IMR-90 (cell line): ENCODE results near the gene TM9SF4. TPM values are rescaled to one million over a fixed set of nuclear protein-coding genes. Genes with fewer than 3 reads are reported as not detected.

ENCODE experiments used
- ATAC-seq: fragments of 200-7000 bp; cut with Tn5 transposase; 2 replicates; pipeline ENCODE4 v1.9.1; 2020; ENCODE audit warnings: low read depth, mild to moderate bottlenecking, moderate library complexity
- BruUV-seq: library from RNA; stranded (reverse); fragments of 400-500 nt; replicated peaks from 2 replicates; lab custom pipeline; 2021; lab: Mats Ljungman, UMichigan
- CTCF ChIA-PET: fragments of 300-600 bp; formaldehyde crosslinking; extraction: SDS; loops from one replicate; lab custom pipeline; 2021; ENCODE audit warnings: antibody characterized with exemption; lab: Yijun Ruan, JAX
- POLR2A ChIA-PET: fragments of 300-600 bp; sonication (Branson Sonifier 250); formaldehyde crosslinking; loops from one replicate; lab custom pipeline; 2022; ENCODE audit warnings: antibody characterized with exemption; ENCODE audit not compliant: unreplicated experiment; lab: Charles Lee
- DNase-seq: peaks from one replicate; pipeline ENCODE4 v3.0.0; 2013
- H2AFZ ChIP-seq: replicated peaks from 2 replicates; pipeline ENCODE3; 2013; ENCODE audit warnings: low read length, mild to moderate bottlenecking; ENCODE audit not compliant: poor library complexity
- H2AK5ac ChIP-seq: 2 replicates; pipeline ENCODE4 v1.6.1; 2013; ENCODE audit warnings: low read depth, low read length, inconsistent platforms
- H2AK9ac ChIP-seq: replicated peaks from 2 replicates; pipeline ENCODE3; 2013; ENCODE audit warnings: mild to moderate bottlenecking, low read depth, low read length, moderate library complexity; ENCODE audit not compliant: poor library complexity
- H2BK120ac ChIP-seq: 2 replicates; pipeline ENCODE4 v1.6.1; 2013; ENCODE audit warnings: low read depth, low read length, inconsistent platforms
- H2BK15ac ChIP-seq: 3 replicates; pipeline ENCODE4 v1.6.1; 2013; ENCODE audit warnings: low read depth, low read length, inconsistent platforms
- H2BK20ac ChIP-seq: 2 replicates; pipeline ENCODE4 v1.6.1; 2013; ENCODE audit warnings: low read depth, mild to moderate bottlenecking, inconsistent platforms, low read length, moderate library complexity
- H2BK5ac ChIP-seq: 2 replicates; pipeline ENCODE4 v1.6.1; 2013; ENCODE audit warnings: mild to moderate bottlenecking, low read depth, low read length, inconsistent platforms; ENCODE audit not compliant: poor library complexity, severe bottlenecking
- H3K14ac ChIP-seq: replicated peaks from 2 replicates; pipeline ENCODE4 v1.6.1; 2013; ENCODE audit warnings: low read depth, low read length, inconsistent platforms
- H3K18ac ChIP-seq: 2 replicates; pipeline ENCODE4 v1.6.1; 2013; ENCODE audit warnings: low read depth, low read length, control low read depth
- H3K23ac ChIP-seq: 2 replicates; pipeline ENCODE4 v1.6.1; 2013; ENCODE audit warnings: low read depth, low read length, inconsistent platforms
- H3K27ac ChIP-seq: 2 replicates; pipeline ENCODE4 v1.5.1; 2013; ENCODE audit warnings: mild to moderate bottlenecking, control low read depth, low read length; ENCODE audit not compliant: insufficient read depth
- H3K27me3 ChIP-seq: 2 replicates; pipeline ENCODE4 v1.6.1; 2013; ENCODE audit warnings: low read length; ENCODE audit not compliant: control insufficient read depth, insufficient read depth
- H3K36me3 ChIP-seq: 2 replicates; pipeline ENCODE4 v1.6.1; 2013; ENCODE audit warnings: low read length, mixed read lengths; ENCODE audit not compliant: control insufficient read depth, insufficient read depth
- H3K4ac ChIP-seq: 2 replicates; pipeline ENCODE4 v1.6.1; 2013; ENCODE audit warnings: low read depth, low read length, inconsistent platforms
- H3K4me1 ChIP-seq: 2 replicates; pipeline ENCODE4 v1.6.1; 2013; ENCODE audit warnings: low read length, mixed read lengths; ENCODE audit not compliant: control insufficient read depth, insufficient read depth
- H3K4me2 ChIP-seq: 2 replicates; pipeline ENCODE4 v1.6.1; 2013; ENCODE audit warnings: low read depth, mild to moderate bottlenecking, control low read depth, low read length, moderate library complexity
- H3K4me3 ChIP-seq: 2 replicates; pipeline ENCODE4 v1.5.1; 2013; ENCODE audit warnings: low read depth, mild to moderate bottlenecking, control low read depth, low read length, moderate library complexity; ENCODE audit not compliant: insufficient read depth
- H3K56ac ChIP-seq: 2 replicates; pipeline ENCODE4 v1.6.1; 2013; ENCODE audit warnings: low read length, inconsistent platforms; ENCODE audit not compliant: insufficient read depth; ENCODE audit errors: extremely low read depth
- H3K79me1 ChIP-seq, 2 experiments: 2 replicates each; pipeline ENCODE4 v1.6.1; 2013; ENCODE audit warnings: low read length in 2 of 2, inconsistent platforms in 1 of 2, low read depth in 1 of 2
- H3K9ac ChIP-seq: 2 replicates; pipeline ENCODE4 v1.6.1; 2013; ENCODE audit warnings: low read depth, low read length, control low read depth
- H3K9me1 ChIP-seq: 2 replicates; pipeline ENCODE4 v1.6.1; 2013; ENCODE audit warnings: low read length, inconsistent platforms; ENCODE audit not compliant: insufficient read depth
- H3K9me3 ChIP-seq: 2 replicates; pipeline ENCODE4 v1.6.1; 2013; ENCODE audit warnings: low read length; ENCODE audit not compliant: control insufficient read depth, insufficient read depth
- H4K20me1 ChIP-seq: 2 replicates; pipeline ENCODE4 v1.6.1; 2013; ENCODE audit warnings: low read length, inconsistent platforms; ENCODE audit not compliant: insufficient read depth
- H4K5ac ChIP-seq: 2 replicates; pipeline ENCODE4 v1.6.1; 2013; ENCODE audit warnings: mild to moderate bottlenecking, low read depth, low read length, control low read depth
- H4K8ac ChIP-seq, 2 experiments: 2 replicates each; pipeline ENCODE4 v1.6.1; 2013; ENCODE audit warnings: low read depth in 2 of 2, low read length in 2 of 2, control low read depth in 1 of 2, inconsistent platforms in 1 of 2
- H4K91ac ChIP-seq: 2 replicates; pipeline ENCODE4 v1.6.1; 2013; ENCODE audit warnings: low read depth, low read length, inconsistent platforms; ENCODE audit not compliant: insufficient read depth
- CHD1 ChIP-seq: IDR thresholded peaks from 2 replicates; pipeline ENCODE4 v1.6.1; 2012; ENCODE audit warnings: low read depth, low read length, improper control_type of control experiment
- USF2 ChIP-seq: fragments of 150-350 bp; IDR thresholded peaks from 2 replicates; pipeline ENCODE4 v1.6.1; 2017; ENCODE audit warnings: mild to moderate bottlenecking, antibody characterized with exemption, low read length, low read depth
- WGBS, 2 experiments: methylation state at CpG; one replicate each; pipeline versions ENCODE4 v1.1.5 to v1.1.7; 2013; ENCODE audit warnings: missing lambda C conversion rate in 2 of 2; ENCODE audit not compliant: insufficient read length in 1 of 2; ENCODE audit errors: extremely low coverage in 2 of 2; 5-methylcytosine and 5-hydroxymethylcytosine counted together
- dilution Hi-C: fragments of 300-500 bp; cut with HindIII; formaldehyde crosslinking; loops from one replicate; pipeline ENCODE4 v1.14.3; 2018; ENCODE audit warnings: low sequenced_read_pairs; ENCODE audit not compliant: unreplicated experiment
- in situ Hi-C: fragments of 300-500 bp; cut with MboI; formaldehyde crosslinking; loops from 3 replicates; pipeline ENCODE4 v1.14.3; 2019; ENCODE audit warnings: low sequenced_read_pairs, inconsistent platforms, mixed read lengths
- intact Hi-C: fragments of 100-400 bp; cut with micrococcal nuclease; formaldehyde crosslinking; loops from 2 replicates; pipeline ENCODE4 v1.10.0; 2022
- polyA plus RNA-seq, 3 experiments: library from polyadenylated mRNA; depleted of rRNA; stranded (reverse); fragments of >200 nt; gene quantifications; 2 replicates each; pipeline ENCODE4 v1.2.3, GENCODE V29; 2012; ENCODE audit warnings: low replicate concordance in 1 of 3
- total RNA-seq: library from RNA; depleted of rRNA; stranded (reverse); fragments of >200 nt; gene quantifications from 2 replicates; pipeline ENCODE4 v1.2.3, GENCODE V29; 2012

TM9SF4 gene
- total and polyA plus RNA-seq, 2 of the 4 experiments (the other 2 are of a cell fraction) = 35.3 to 59.1 TPM

GRCh38 chr20:32125506-32125905, 16.0 kb downstream of the TM9SF4 start:
- H3K4me1 ChIP-seq = no peaks in the 10 kb centered on the region
- H3K36me3 ChIP-seq = no peaks in the 10 kb centered on the region
- WGBS, 2 experiments = no CpG with 5 or more reads among the region's 5 CpGs
- no peak overlapping the region for H3K56ac ChIP-seq
- no peak overlapping the region for H2BK20ac ChIP-seq
- ChIA-PET CTCF (no interaction called here), POLR2A (no interaction called here)
- H3K23ac ChIP-seq = no peak overlapping the region
- BruUV-seq = no TSS peak
- peaks cover 40 to 62% of the 10 kb centered on the region in 2 experiments for H3K79me1 ChIP-seq
- H2AK5ac ChIP-seq = no peak overlapping the region
- no peak overlapping the region for H3K4me2 ChIP-seq
- no peak overlapping the region for H2BK120ac ChIP-seq
- H4K5ac ChIP-seq = no peak overlapping the region
- no peak overlapping the region for H3K14ac ChIP-seq
- peaks cover 12% of the 10 kb centered on the region for H3K9me1 ChIP-seq
- H3K9me3 ChIP-seq = no peaks in the 10 kb centered on the region
- H3K18ac ChIP-seq = no peak overlapping the region
- H2AK9ac ChIP-seq = no peak overlapping the region
- H3K4ac ChIP-seq = no peak overlapping the region
- H2BK15ac ChIP-seq = no peak overlapping the region
- H4K20me1 ChIP-seq = peaks cover 58% of the 10 kb centered on the region
- no peak overlapping the region for H4K91ac ChIP-seq
- no peak overlapping the region for H3K4me3 ChIP-seq
- TF ChIP-seq CHD1 = no peak
- TF ChIP-seq USF2 = no peak
- no peak overlapping the region for H3K9ac ChIP-seq
- H2AFZ ChIP-seq = no peak overlapping the region
- in situ Hi-C loops = no loop called here
- dilution Hi-C loops = no loop called here
- no peak overlapping the region for H3K27ac ChIP-seq
- no peak overlapping the region for H4K8ac ChIP-seq
- no peaks in the 10 kb centered on the region for H3K27me3 ChIP-seq
- DNase-seq (no peak), ATAC-seq (no peak)
- no peak overlapping the region for H2BK5ac ChIP-seq
- intact Hi-C loops = no loop called here
